ENCODE data around the gene MYBBP1A.

Gene MYBBP1A

DNA sequence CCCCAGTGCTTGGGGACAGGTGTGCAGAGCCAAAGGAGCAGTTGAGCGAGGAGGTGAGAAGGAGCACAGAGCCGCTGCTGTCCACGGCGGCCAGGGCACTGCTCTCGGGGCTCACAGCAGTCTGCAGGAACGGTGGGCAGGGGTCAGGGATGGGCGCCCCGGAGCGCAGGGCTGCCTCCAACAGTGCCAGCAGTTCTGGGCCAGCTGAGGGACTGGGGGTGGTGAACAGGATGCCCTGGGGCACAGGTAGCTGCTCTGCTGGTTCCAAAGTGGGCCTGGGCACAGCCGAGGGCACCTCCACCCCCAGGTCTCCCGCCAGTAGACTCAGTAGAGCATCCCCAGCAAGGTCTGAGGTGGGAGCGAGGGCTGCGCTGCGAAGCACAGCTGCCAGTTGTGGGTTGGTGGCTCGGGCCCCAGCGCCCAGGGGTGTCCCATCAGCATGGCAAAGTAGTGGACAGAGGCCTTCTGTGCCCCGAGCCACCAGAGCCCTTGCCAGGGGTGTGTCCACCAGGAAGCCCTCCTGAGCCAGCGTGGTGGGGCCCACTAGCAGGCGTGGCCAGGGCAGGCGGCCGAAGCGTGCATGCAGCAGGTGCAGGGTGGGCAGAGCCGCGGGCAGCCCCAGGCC is 3.3 kb upstream of the MYBBP1A start:
- no peak for TF ChIP-seq EP300 (IDR thresholded peaks at IDR 0.05; ENCODE audit: borderline replicate concordance)
- no peak for TF ChIP-seq MAX (IDR thresholded peaks at IDR 0.05)
- no peak for TF ChIP-seq TAF1 (IDR thresholded peaks at IDR 0.05; ENCODE audit: low read depth)
- TF ChIP-seq TCF12 (IDR thresholded peaks at IDR 0.05; ENCODE audit: low read depth) = no peak
- no peak for TF ChIP-seq RAD21 (IDR thresholded peaks at IDR 0.05; ENCODE audit: low read depth)
- TF ChIP-seq FOXM1 (IDR thresholded peaks at IDR 0.05; ENCODE audit: borderline replicate concordance, low read depth) = no peak
- TF ChIP-seq YY1 (IDR thresholded peaks at IDR 0.05; ENCODE audit: low read depth) = no peak
- TF ChIP-seq NFIC (IDR thresholded peaks at IDR 0.05) = no peak
- no peak for TF ChIP-seq EGR1 (IDR thresholded peaks at IDR 0.05)
- TF ChIP-seq CREB1 (IDR thresholded peaks at IDR 0.05; ENCODE audit: low read depth) = no peak
- no peak for TF ChIP-seq CEBPB (IDR thresholded peaks at IDR 0.05)
- TF ChIP-seq TEAD4 (IDR thresholded peaks at IDR 0.05) = no peak
- no peak for TF ChIP-seq ZBTB7A (IDR thresholded peaks at IDR 0.05; ENCODE audit: low read depth)
- TF ChIP-seq, protein P1, sequence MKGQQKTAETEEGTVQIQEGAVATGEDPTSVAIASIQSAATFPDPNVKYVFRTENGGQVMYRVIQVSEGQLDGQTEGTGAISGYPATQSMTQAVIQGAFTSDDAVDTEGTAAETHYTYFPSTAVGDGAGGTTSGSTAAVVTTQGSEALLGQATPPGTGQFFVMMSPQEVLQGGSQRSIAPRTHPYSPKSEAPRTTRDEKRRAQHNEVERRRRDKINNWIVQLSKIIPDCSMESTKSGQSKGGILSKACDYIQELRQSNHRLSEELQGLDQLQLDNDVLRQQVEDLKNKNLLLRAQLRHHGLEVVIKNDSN (IDR thresholded peaks at IDR 0.05) = no peak

GRCh38 chr17:4557626-4558346 is 2.6 kb upstream of the MYBBP1A start:
- TF ChIP-seq EGR1 (IDR thresholded peaks at IDR 0.05) (no peak), FOXM1 (IDR thresholded peaks at IDR 0.05; ENCODE audit: borderline replicate concordance, low read depth) (no peak), TEAD4 (IDR thresholded peaks at IDR 0.05) (no peak), NFIC (IDR thresholded peaks at IDR 0.05) (no peak), REST (IDR thresholded peaks at IDR 0.05; ENCODE audit: low read depth) (no peak), ZBTB7A (IDR thresholded peaks at IDR 0.05; ENCODE audit: low read depth) (no peak), TAF1 (IDR thresholded peaks at IDR 0.05; ENCODE audit: low read depth) (no peak), MAX (IDR thresholded peaks at IDR 0.05) (no peak), TCF12 (IDR thresholded peaks at IDR 0.05; ENCODE audit: low read depth) (no peak), RAD21 (IDR thresholded peaks at IDR 0.05; ENCODE audit: low read depth) (no peak)

- TF ChIP-seq TCF12 (IDR thresholded peaks at IDR 0.05; ENCODE audit: low read depth) (no peak), RAD21 (IDR thresholded peaks at IDR 0.05; ENCODE audit: low read depth) (no peak)
These were observed 1.8 kb upstream of the MYBBP1A start for GRCh38 chr17:4556996-4557395.

DNA sequence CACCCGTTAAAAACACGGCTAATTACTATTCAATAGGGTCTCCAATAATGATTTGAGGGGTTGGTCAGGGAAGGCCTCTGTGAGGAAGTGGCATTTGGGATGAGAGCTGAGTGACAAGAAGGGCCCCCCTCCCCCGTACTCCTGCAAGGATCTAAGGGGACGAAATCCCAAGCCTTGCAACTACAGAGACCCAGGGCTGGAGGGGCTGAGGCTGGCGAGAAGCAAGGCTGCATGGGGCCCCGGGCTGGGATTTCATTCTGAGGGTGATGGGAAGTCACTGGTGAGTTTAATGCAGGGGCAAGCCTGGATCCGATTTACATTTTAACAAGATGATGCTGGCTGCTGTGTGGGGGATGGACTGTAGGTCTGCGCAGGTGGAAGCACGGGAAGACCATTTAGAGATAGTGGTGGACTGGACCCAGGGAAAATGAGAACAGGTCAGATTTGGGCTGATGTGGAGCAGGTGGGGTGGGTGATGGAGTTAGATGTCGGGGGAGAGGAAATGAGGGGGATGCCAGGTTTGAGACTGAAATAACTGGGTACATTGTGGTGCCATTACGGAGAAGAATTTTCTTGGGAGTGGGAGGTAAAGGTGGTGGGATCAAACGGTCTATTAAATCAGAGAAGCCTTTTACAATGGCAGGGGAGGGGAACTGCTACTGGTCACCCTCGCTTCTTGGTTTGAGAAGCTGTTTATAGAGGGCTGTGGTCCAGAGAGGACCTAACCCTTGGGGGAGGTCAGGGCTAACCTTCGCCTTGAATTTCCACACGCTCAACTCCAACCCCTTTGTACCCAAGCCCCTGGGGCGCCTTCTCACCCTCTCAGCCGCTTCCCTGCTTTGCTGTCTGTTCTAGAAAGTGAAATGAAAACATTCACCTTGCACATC is 932 bp upstream of the MYBBP1A start:
- TF ChIP-seq NFIC (IDR thresholded peaks at IDR 0.05) = no peak
- no peak for TF ChIP-seq TEAD4 (IDR thresholded peaks at IDR 0.05)
- TF ChIP-seq EP300 (IDR thresholded peaks at IDR 0.05; ENCODE audit: borderline replicate concordance) = no peak
- no peak for TF ChIP-seq CREB1 (IDR thresholded peaks at IDR 0.05; ENCODE audit: low read depth)
- TF ChIP-seq RAD21 (IDR thresholded peaks at IDR 0.05; ENCODE audit: low read depth) = no peak
- TF ChIP-seq TCF12 (IDR thresholded peaks at IDR 0.05; ENCODE audit: low read depth) = no peak
- TF ChIP-seq MAX (IDR thresholded peaks at IDR 0.05) = no peak
- no peak for TF ChIP-seq ZBTB7A (IDR thresholded peaks at IDR 0.05; ENCODE audit: low read depth)
- no peak for TF ChIP-seq REST (IDR thresholded peaks at IDR 0.05; ENCODE audit: low read depth)
- no peak for TF ChIP-seq EGR1 (IDR thresholded peaks at IDR 0.05)
- TF ChIP-seq, protein P1 (IDR thresholded peaks at IDR 0.05) = no peak
- no peak for TF ChIP-seq CEBPB (IDR thresholded peaks at IDR 0.05)
- no peak for TF ChIP-seq TAF1 (IDR thresholded peaks at IDR 0.05; ENCODE audit: low read depth)

All from Ishikawa (cell line).